Left renal pelvis (tissue), 4 donors: ENCODE measurements around the gene IGFN1. TPM values are rescaled to one million over a fixed set of nuclear protein-coding genes. Genes with fewer than 3 reads are reported as not detected.

Experiments used
- DNase-seq, 4 donors: peaks; one replicate each; pipeline ENCODE4 v3.0.0-alpha.2; 2013; ENCODE audit warnings: low read depth in 4 of 4, low spot score in 3 of 4
- polyA plus RNA-seq, 4 donors: library from polyadenylated mRNA; unstranded; fragments of 120-200 nt; gene quantifications; one replicate each; pipeline ENCODE4 v1.2.1, GENCODE V29; 2013; ENCODE audit not compliant: insufficient read length in 4 of 4

Gene IGFN1
- polyA plus RNA-seq, 4 donors: 0.46 to 10.6 (median 1.2) TPM

DNA sequence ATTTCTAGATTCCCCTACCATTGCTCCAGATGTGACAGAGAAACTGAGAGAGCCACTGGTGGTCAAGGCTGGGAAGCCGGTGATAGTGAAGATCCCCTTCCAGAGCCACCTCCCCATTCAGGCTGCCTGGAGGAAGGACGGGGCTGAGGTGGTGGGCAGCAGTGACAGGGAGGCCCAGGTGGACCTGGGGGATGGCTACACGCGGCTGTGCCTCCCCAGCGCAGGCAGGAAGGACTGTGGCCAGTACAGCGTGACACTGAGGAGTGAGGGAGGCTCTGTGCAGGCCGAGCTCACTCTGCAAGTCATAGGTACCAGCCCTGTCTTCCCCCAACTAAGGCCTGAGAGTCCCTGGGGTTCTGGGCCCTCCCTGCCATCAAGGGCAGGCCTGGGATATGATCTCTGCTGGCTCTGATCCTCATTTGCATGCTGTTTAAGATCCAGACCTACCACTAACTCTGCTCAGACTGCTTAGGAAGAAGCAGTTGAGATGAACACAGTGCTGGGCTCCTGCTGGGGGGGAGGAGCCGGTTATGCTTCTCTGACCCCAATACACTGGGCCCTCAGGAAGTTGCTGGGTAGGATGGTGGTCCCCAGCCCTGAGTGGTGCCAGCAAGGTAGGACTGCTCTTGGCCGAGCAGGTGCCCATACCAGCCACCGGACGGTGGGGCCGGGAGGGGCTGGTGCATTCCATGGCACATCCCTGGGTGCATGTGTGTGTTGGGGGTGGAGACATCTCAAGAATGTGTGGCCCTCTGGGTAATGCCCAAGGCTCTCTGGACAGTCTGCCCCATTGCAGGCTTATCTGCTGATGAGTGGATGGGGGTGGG is 25.1 kb downstream of the IGFN1 start:
- no peak for DNase-seq

DNA sequence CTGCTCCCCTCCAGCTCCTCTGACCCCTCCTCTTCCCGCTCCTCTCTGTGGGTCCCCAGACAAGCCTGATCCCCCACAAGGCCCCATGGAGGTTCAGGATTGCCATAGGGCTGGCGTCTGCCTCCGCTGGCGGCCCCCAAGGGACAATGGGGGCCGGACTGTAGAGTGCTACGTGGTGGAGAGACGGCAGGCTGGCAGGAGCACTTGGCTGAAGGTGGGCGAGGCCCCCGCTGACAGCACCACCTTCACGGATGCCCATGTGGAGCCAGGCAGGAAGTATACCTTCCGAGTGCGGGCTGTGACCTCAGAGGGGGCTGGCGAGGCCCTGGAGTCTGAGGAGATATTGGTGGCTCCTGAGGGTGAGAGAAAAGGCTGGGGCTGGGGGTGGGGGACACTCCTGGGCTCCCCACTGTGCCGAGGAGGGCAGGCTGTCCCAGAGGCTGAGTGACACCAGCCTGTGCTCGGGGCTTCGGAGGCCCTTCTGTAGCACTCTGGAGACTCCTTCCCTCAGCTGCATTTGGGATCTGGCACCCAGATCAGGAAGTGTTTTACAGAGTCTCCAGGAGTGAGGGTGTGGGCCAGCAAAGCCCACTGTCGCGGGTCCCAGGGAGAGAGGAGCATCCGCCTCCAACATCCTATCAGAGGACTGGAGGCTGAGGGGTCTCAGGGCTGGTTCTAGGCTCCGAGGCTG is 25.9 kb downstream of the IGFN1 start:
- no peak for DNase-seq

DNA sequence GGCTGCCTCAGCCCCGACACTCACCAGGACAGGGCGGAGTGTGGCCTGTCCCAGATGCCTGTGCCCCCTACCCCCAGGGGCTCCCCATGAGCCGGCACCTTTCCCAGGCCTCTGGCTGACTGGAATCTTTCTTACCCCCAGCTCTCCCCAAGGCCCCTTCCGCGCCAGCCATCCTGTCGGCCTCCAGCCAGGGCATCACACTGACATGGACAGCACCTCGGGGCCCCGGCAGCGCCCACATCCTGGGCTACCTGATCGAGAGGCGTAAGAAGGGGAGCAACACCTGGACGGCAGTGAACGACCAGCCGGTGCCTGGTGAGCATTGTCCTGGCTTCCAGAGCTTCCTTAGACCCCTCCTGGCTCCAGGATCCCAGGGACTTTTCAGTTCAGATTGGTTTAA is 26.5 kb downstream of the IGFN1 start:
- DNase-seq: no peak

DNA sequence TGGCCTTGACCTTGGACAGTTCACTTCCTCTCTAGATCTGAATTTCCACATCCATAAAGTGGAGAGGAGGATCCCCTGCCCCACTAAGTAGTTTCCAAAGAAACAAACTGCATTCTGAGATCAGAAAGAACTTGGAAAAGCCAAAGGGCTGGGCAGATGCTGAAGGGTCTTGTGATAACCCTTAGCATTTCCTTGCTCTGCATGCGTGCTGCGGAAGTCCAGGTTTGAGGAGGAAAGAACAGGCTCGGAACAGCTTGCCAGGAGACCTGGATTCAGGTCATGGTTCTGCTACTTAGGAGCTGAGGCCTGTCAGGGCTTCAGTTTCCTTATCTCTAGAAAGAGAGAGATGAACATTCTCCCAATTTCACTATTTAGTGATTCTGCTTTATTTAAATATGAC is 27.2 kb downstream of the IGFN1 start:
- no peak for DNase-seq

DNA sequence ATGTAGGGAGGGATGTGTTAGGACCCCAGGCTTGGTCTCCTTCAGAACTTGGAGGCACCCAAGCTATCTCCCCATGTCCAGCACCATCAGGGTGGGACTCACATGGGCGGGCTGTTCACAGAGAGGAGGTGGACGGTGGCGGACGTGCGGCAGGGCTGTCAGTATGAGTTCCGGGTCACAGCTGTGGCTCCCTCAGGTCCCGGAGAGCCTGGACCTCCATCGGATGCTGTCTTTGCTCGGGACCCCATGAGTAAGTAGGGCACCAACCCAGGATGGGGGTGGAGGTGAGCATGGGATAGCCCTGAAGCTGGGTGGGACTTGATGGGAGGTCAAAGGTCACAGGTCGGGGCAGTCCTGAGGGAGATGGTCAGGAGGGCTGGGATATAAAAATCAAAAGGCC is 27.8 kb downstream of the IGFN1 start:
- no peak for DNase-seq

DNA sequence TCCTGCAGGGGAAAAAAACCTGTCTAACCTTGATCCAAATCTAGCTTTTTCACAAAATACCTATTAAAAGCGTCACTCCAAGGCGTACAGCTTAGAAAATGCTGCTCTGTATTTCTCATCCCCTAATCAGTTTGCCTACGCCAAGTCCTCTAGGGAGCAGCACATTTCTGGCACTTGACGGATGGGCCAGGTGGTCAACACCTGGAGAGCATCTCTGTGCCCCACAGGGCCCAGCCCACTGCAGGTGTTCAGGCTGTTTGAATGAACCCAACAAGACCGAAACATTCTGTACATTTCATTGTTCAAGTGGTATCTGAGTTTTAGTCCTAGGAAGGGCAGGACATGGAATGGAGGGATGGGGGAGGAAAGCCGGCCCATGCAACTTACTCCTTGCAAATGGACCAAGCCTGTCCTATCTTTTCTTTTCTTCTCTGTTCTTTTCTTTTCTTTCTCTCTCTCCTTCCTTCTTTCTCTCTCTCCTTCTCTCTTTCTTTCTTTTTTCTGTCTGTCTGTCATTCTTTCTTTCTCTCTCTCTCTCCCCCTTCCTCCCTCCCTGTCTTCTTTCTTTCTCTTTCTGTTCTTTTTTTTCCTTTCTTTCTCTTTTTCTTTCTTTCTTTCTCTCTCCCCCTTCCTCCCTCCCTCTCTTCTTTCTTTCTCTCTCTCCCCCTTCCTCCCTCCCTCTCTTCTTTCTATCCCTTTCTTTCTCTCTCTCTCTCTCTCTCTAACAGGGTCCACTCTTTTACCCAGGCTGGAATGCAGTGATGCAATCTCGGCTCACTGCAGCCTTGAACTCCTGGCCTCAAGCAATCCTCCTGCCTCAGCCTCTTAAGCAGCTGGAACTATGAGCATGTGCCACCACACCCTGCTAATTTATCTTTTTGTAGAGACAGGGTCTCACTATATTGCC is 29.1 kb downstream of the IGFN1 start:
- no peak for DNase-seq

DNA sequence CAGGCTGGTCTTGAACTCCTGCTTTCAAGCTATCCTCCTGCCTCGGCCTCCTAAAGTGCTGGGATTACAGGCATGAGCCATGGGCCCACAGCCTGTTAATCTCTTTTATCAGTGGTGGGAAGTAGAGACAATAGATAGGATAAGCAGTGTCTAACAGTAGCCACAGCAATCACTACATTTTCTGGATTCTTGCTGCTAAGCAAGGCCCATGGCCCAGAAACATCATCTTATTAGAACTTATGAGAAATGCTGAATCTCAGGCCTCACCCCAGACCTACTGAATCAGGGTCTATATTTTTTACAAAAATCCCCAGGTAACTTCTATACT is 29.7 kb downstream of the IGFN1 start:
- no peak for DNase-seq

DNA sequence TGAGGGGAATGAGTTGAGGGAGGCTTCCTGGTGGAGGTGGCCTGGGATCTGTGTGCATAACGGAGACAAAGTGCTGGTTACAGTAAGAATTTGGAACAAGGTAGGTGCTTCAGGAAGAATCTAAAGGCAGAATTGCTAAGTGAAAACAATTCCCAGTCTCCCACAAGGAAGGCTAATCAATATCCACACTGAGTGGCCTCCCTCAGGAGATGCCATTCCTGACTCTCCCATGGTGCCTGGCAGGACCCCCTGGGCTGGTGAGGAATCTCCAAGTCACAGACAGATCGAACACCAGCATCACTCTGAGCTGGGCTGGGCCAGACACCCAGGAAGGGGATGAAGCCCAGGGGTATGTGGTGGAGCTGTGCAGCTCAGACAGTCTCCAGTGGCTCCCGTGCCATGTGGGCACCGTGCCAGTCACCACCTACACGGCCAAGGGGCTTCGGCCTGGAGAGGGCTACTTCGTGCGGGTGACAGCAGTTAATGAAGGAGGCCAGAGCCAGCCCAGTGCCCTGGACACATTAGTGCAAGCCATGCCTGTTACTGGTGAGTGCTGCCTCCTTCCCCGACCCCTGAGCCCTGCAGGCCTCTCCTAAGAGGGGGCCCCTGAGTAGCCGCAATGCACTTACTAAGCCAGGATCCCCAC is 30.7 kb downstream of the IGFN1 start:
- no peak for DNase-seq

DNA sequence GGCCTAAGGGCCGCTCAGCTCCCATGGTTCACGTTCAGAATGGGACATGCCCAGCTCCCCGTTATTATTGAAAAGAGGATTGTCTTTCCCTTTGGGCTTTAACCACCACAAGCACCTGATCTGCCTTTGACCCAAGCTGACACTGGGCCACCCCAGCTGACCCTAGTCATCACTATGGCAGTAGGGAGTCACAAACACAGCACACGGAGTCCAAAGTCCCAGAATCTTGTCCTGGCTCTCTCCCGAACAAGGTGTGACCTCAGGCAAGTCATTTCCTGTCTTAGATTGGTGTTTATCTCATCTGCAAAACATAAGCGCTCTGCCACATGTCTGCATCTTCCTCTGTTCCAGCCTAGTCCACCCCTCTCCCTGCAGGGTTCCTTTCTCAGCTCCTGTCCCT is 31.5 kb downstream of the IGFN1 start:
- no peak for DNase-seq

DNA sequence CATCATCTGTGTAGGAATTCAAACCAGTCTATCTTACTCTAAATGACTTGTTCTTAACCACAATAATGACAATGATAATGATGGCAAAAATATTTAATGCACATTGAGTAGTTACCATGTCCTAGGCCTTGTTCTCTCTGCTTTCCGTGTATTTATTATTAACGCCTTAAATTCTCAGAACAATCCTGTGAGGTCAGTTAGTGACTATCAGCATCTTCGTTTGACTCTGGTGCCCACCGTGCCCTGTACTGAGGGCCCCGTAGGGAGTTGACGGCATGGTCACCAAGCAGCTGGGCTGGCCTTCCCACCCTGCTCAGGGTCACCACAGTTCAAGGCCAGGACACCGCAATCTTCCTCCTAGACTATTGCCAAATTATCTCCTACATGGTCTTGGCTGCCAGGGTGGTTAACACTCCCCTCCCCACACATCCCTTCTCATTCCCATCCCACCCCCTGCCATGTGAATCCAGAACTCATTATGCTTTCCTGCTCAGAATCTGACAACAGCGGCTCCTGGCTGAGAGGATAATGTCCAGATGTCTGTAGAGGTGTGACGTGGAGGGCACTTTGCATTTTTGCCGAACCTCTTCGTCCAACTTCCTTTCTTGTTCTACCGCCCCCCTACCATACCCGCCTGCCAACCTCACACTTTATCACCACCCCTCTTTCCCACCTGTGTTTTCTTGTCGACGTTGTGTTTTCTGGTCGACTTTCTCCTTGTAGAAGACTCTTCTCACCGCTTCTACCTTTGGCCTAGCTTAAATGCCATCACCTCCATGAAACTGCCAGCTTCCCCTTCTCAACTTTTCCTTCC is 33.4 kb downstream of the IGFN1 start:
- DNase-seq: no peak

DNA sequence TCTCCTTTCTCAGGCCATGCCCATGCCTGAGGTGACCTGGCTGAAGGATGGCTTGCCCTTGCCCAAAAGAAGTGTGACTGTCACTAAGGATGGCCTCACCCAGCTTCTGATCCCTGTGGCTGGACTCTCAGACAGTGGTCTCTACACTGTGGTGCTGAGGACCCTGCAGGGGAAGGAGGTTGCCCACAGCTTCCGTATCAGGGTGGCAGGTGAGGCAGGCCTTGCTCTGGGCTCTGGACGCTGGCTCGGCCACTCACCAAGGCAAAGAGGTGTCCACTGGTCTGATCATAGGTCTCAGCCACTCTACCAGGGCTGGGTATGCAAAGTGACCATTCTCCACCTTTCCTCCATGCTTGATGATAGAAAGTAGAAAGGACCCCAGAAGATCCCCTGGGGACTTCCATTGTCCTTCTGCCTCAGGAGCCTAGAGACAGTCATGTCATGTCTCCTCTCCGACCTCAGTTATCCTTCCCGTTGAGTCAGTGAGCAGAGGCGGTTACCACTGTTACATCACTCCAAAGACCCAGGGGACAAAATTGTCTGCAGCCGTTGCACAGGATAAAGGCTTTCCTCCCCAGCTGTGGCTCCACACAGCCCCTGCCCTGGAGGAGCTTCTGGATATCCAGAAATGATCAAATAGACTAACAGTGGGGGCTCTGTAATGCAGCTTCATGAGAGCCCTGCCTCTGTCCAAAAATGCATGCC is 34.2 kb downstream of the IGFN1 start:
- no peak for DNase-seq

DNA sequence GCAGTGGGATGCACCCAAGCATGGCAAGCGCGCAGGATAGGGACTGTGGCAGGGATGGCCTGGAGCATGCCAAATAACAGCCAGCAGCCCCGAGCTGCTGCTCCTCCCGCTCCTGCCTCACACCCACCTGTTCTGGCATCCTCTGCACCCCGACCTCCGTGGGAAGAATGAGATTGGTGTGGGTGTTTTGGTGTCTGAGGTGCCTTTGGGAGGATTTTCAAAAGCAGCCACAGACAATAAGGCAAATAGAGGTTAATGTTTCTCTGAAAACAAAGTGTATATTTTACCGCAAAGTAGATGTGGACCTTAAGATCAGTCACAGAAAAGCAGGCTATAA is 35.5 kb downstream of the IGFN1 start:
- peak in 2 of 4 donors; percentile 10 to 14 for DNase-seq

DNA sequence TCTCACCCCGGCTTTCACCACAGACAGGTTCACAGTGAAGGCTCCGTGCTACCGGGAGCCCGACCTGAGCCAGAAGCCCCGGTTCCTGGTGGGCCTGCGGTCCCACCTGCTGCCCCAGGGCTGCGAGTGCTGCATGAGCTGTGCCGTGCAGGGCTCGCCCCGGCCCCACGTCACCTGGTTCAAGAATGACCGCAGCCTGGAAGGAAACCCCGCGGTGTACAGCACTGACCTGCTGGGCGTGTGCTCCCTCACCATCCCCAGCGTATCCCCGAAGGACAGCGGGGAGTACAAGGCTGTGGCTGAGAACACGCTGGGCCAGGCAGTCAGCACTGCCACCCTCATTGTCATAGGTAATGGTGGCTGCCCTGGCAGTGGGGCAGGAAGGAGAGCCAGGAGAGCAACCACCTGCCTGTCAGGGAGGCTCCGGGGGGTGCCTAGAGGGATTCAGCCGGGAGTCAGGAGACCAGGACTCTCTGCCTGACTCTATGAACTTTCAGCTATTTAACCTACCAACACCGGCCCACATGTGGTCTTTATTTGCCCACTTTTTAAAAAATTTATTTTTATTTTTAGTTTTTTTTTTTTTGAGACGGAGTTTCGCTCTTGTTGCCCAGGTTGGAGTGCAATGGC is 36.4 kb downstream of the IGFN1 start:
- DNase-seq: no peak

DNA sequence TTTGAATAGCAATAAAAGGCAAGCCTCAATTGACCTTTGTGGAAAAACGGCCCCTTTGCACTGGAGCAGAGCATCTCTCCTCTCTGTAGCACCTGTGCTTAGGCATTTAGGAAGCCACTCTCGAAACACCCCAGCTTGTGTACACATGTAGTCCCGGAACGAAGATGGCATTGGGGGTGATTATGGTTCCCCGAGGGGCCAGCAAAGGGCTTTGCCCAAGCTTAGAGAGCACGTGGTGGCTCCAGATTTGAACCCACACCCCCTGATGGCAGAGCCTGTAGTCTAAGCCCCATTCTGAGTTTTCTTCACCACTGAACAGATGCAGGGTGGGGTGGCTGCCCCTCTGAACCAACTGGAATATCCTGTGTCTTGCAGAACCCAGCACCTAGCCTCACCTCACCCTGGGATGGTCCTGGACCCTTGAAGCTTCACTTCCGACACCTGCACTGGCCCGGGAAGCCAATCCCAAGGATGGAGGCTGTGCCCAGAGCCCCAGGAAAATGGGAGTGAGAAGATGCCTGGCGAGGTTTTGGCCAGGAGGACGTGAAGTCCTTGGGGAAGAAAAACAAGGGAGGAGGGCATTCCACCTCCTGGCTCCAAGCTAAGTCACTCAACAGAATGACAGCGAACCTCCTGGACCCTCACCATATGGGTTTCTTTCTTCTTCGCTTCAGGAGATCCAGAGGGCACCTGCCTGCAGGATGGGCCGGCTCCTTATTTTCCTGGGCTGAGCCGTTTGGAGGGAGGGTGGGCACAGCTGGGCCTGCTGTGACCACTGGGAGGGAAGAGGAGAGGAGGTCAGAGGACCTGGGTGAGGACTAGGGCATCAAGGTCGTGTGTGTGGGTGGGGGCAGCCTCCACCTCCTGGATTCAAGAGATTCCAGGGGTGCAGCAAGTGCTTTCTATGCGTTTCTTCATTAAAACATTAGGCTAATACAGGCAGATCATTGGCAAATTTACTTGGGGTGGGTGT is 37.7 kb downstream of the IGFN1 start:
- no peak for DNase-seq

DNA sequence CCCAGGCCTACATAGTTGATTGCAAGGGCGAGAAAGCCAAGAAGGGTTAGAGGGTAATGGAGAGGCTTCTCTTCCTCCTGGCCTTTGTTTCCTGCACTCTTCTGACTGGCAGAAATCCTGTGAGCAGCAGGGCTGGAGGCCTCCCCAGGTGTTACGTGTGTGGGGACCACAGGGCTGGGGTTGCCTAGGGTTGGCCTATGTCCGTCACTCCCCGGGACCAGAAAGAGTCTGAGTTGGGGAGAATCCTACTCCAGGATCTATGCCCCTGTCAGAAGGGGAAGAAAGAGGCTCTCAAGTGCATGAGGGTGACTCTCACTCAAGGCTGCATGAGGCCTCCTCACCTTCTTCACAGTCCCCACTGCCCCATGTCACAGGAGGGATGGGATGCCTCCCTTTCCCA is 38.5 kb downstream of the IGFN1 start:
- DNase-seq: no peak

DNA sequence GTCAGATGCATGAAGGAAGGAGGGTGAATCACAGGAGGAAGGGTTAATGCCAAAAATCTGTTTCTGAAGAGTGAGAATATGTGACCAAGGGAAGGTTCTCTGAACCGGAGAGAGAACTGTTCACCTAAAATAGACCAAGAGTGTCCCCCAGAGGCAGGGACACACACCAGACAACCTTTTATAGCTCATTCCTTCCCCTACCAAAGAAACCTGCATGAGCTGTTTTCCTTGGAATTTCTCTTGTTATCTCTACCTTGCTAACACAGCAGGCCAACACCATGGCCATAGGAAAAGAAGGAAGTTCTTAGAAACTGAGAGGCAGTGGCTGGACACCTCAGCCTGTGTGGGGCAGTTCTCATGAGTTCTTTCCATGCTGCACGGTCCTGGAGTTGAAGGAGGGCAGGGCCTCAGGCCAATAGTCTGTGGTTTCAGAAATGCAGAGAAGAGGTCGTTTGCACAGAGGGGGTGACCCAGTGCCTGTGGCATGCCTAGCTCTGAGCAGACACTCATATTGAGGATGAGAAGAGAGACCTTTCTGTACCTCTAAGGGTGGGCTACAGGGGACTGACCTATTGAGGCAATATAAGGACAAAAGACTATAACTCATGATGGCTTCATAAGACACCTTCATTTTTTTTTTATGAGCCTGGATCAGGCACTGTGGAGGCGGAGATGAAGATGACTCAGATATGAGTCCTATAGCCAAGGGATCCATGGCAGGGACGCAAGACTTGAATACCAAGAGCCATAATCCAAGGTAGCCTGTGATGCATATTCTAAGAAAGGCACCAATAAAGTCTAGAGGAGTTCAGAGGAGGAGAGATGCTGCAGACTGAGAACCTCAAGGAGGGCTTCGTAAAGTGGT is 39.4 kb downstream of the IGFN1 start:
- no peak for DNase-seq

DNA sequence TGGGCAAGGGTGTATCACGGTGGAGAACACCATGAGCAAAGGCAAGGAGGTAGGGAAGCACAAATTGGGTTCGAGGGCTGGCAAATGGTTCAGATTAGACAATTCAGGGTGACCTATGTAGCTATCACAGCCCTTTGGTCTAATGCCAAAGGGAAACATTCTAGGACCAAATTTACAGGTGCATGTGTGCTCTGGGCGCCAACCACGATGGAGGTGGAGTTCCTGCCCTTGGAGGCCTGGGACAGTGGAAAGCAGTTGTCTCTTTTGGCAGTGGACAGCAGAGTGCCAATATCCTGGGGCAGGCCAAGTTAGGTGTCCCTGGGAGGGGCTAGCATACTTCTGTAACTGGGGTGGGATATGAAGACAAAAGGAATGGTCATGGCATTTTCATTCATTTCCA is 40.1 kb downstream of the IGFN1 start:
- no peak for DNase-seq
